Muscle of arm (tissue), 12 donors: Measurements from ENCODE around the gene BAIAP3. TPM values are rescaled to one million over a fixed set of nuclear protein-coding genes. Genes with fewer than 3 reads are reported as not detected.

Source experiments
- DNase-seq: peaks from one replicate; pipeline ENCODE4 v3.0.0-alpha.2; 2013
- polyA plus RNA-seq, 12 donors: library from polyadenylated mRNA; unstranded; fragments of 120-200 nt; gene quantifications; one replicate each; pipeline ENCODE4 v1.2.1, GENCODE V29; 2013; ENCODE audit not compliant: insufficient read length in 12 of 12

BAIAP3 gene
- polyA plus RNA-seq, 12 donors = 0.40 to 1.3 (median 0.80) TPM; not detected in 2

GRCh38 chr16:1366060-1366711, 32.7 kb downstream of the BAIAP3 start:
- DNase-seq = no peak

DNA sequence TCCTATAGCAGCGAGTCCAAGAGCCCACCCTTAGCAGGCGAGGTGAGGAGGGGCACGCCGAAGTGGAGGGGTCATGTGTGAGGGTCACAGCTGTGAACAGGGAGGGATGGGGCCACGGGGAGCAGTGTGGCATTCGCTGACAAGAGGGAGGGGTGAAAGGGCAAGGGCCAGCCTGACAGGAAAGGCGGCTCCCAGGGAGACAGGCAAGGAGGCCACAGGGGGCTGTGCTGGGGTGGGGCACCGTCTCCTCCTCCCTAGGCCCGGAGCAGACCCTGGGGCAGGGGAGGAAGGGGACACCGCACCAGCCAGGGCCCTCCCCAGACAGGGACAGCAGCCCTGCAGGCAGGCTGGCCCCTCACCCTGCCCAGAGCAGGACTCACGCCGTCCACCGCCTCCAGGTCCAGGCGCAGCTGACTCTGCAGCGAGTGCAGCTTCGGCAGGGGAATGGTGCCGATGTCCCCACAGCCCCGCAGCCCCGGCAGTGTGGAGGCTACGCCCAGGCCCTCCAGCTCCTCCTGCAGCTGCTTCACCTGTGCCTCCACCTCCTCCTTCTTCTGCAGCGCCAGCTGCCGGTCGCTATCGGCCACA, 33.4 kb downstream of the BAIAP3 start:
- DNase-seq = no peak

DNA sequence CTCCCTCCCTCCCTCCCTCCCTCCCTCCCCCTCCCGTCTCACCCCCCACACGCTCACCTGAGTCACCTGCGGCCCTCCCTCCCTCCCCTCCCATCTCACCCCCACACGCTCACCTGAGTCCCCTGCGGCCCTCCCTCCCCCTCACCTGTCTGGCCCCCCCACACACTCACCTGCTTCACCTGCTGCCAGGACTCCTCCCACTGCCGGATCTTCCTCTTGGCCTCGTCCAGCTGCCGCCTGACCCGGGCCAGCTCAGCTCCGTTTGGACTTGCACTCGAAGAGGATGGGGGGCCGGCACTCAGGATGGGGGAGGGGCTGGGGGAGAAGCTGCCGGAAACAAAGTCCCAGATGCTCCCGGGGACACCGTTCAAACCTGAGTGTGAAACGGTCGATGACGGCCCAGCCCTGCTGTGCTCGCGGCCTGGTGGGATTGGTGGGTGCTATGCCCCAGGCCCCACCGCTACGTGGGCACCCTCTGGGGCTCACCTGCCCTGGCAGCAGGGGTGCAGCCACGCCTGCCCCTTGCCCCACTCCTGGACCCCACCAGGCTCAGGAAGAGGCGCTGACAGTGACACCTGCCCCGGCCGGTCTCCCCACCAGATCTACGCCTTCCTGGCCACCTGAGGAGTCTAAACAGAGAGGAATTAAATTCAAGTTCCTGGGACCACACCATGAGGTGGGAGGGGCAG, 34.2 kb downstream of the BAIAP3 start:
- DNase-seq = no peak

DNA sequence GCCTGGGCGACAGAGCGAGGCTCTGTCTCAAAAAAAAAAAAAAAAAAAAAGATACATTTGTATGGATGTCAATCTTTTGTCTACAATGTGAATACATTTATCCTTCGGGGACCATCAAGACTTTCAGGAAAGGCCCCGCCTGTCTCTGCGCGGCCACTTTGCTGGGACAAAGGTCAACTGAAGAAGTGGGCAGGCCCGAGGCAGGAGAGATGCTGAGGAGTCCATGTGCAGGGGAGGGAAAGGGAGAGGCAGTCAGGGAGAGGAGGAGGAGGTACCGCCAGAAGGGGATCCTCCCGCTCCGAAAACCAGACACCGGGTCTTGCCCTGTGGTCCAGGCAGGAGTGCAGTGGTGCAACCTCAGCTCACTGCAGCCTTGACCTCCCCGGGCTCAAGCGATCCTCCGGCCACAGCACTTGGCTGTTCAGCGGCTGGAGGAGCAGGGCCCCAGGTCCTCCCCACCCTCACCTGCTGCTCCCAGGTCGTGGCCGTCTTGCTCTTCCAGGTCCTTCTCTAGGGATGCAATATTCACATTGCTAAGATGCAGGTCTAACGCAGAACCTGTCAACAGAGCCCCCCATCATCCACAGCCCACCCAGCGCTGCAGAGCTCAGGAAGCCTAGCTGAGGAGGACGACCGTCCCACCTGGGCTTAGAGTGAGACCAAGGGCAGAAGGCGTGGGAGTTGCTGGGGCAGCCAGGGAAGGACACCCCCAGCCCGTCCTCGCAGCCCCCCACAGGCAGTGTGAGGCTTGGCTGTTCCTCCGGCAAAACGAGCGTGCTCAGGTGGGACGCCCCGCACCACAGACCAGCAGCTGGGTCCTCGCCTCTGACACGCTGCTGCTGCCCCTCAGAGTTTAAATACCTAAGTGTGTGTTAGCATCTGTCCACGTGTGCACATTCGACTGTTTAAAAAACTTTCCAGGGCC, 37.9 kb downstream of the BAIAP3 start:
- no peak for DNase-seq

DNA sequence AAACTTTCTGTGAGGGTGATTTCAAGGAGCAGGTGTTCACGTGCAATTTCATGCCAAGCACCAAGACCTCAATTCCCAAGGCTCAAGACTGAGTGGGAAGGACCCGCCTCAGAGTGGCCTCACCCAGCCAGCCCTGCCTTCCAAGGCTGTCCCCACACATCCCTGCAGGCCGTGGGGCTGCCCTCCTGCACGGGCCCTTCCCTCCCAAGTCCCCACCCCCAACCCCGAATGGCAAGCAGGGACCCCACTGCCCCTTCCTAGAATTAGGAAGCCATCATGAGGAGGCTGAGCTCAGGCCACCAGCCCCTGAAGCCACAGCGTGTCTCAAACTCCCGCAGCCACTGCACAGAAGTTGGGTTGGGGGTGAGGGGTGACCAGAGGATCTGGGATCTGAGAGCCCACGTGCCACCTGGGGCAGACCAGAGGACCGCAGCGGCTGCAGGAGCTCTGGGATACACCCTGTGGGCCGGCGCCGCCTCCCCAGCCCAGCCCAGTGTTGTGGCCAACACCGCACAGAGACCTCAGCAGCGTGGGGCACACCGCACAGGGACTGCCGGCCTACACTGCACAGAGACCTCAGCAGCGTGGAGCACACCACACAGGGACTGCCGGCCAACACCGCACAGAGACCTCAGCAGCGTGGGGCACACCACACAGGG, 39.0 kb downstream of the BAIAP3 start:
- no peak for DNase-seq

DNA sequence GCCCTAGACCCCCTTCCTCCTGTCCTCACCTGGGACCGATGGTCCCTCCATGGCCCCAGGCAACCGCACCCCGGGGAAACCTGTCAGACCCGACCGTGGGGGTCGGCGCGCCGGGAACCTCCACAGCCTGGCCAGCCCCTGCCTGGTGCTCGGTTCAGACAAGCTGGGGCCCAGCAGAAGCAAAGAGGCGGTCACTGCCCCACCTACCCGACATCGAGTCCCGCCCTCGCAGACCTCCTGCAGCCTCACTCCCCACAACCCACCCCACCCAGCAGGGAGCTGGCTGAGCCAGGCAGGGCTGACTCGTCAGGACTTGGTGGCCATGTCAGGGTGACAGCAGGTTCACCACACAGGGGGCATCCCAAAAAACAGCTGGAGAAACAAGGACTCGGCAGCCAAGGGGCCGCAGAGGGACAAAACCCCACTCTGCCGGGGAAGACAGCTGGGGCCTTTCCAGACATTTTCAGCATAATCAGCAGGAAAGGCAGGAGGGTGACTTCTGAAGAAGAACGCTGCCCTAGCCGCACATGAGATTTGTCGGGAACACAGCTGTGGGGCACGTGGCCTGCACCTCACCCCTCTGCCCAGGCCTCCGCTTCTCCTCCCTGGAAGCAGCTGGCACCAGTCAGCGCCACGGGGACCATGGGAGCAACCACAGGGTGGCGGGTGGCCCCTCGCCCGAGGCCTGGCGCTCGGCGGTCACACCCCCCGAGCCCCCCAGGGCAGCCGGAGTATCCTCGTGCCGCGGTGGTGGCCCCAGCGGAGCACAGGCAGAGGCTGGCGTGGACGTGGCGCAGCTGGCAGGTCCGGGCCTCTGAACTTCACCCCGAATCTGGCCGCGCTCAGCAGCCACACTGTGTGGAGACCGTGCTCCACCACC, 41.2 kb downstream of the BAIAP3 start:
- no peak for DNase-seq

DNA sequence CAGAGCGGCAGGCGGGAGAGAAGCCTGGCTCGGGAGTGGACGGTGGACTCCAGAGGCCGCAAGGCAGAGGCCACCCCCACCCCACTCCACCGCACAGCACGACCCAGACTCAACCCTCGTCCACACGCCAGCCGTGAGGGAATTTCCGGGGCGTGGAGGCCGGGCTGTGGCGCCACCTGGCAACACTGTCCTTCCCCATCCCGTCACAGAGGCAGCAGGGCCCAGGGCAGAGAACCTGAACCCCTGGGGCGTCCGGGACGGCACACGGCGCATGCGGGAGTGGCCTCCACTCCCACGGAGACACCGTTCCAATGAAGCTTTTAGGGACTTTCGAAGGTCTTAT, 41.8 kb downstream of the BAIAP3 start:
- no peak for DNase-seq

GRCh38 chr16:1375741-1376410, 42.4 kb downstream of the BAIAP3 start:
- no peak for DNase-seq

DNA sequence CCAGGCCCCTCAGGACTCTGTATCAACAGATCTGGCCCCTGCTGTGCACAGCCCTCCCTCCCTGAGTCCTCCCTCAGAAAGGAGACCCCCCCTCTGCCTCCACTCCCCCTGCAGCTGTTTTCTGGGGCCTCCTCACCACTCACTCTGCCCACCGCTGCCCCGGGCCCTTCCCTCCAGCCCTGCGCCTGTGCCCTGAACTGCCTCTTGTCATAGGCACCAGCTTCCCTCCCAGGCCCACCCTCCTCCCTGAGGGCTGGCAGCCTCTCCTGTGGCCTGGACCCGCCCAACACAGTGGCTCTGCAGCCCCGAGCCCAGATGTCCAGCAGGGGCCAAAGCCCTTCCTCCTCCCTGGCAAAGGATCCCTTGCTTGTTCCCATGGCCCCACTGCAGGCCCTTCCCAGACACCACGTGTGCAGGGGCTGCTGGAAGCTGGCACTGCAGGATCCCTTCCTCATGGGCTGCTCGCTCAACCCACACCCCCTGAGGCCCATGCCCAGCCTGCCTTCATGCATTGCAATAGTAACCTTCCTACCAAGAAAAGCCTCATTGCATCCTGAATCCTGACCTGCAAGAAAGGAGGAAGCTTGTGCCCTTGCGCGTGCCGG, 44.1 kb downstream of the BAIAP3 start:
- no peak for DNase-seq

GRCh38 chr16:1378087-1378803, 44.8 kb downstream of the BAIAP3 start:
- DNase-seq = no peak

GRCh38 chr16:1378804-1379303, 45.4 kb downstream of the BAIAP3 start:
- peak; percentile 38 for DNase-seq

DNA sequence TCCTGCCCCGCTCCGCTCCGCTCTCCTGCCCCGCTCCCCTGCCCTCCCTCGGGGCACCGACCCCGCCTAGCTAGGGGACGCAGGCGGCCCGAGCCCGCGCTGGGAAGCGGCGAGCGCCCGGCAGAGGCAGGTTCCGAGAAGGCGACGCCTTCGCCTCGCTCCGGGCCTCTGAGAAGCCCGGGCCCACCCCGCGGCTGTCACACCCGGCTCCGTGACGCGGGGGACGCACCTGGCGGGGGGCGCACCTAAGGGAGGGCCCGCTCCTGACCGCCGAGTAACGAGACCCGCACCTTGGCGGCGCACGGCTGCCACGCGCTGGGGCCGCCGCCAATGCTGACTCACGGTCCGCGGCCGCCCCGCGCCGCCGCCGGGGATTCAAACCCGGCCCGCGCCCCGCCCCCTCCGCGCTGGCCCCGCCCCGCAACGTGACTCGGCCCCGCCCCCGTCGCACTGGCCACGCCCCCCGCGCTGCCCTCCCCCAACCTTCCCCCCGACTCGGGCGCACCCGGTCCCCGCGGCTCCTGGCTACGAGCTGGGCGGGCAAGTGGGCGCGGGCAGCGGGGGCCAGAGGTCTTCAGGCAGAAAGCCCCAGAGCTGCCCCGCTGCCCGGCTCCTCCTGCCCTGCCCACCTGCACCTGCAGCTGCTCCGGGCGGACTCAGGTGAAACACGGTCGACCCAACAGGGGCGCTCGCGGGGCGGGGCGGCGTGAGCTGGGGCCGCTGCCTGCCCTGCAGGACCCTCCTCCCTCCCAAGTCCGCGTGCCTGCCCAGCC, 46.0 kb downstream of the BAIAP3 start:
- peak; percentile 14 for DNase-seq

DNA sequence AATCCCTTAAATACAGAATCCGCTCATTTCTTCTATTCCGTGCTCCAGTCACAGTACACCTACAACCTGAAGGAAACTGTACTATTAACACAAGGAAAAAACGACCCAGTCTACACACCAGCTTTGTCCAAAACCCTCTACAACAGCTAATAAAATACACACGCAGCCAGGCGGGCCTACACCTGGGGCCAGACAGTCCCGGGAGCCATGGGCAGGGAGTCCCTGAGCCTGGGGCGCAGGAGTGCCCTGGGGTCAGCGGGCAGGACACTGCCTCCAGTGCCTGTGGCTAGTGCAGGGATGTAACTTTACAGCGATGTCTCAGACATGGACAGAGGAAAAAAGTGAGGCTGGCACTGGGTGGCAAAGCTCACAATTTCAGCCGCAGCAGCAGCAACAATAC, 46.8 kb downstream of the BAIAP3 start:
- DNase-seq = no peak

DNA sequence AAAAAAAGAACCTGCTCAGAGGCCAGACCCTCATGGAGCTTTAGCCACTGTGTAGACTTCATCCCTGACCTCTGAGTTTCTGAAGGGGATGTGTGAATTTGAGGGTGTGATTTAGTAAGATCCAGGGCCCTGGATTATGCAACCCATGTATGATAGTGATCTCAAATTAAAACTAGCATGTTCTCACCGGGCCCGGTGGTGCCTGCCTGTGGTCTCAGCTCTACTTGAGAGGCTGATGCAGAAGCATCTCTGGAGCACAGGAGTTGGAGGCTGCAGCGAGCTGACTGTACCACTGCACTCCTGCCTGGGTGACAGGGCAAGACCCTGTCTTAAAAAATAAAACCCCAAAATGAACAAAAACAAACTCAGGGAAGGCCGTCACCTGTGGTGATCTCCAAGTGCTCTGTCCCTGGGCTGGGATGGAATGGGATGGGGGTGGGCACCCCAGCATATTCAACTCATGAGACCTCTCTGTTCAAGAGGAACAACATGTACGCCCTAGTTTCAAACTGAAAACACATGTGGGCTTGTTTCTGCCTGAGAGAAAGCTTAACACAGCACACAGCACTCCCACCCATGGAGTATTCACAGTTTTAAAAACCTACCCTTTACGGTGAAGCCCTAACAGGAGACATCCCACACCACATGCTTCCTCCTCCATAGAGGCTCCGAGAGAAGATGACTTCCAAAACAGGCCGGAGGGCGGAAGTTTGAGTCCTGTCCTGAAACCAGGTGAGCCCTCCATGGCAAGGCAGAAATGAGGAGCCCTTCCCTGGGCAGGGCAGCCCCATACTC, 48.4 kb downstream of the BAIAP3 start:
- no peak for DNase-seq

- no peak for DNase-seq
These were observed 50.1 kb downstream of the BAIAP3 start for GRCh38 chr16:1383556-1383955.

DNA sequence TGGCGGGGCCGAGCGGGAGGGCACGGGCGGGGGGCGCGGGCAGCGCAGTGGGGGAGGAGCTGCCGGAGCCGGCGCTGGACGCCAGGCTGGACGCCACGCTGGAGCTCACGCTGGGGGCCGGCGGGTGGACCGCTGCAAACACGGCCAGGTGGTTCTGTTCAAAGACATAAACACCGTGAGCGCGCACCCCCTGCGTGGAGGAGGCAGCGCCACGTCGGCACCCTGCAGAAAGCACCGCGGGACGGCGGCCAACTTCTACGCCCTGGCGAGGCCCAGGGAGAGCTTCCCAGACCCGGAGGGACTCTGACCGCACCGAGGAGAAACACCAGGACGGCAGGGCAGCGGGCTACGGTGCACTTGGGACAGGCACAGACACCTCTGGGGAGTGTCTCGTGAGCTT, 51.8 kb downstream of the BAIAP3 start:
- DNase-seq = no peak

DNA sequence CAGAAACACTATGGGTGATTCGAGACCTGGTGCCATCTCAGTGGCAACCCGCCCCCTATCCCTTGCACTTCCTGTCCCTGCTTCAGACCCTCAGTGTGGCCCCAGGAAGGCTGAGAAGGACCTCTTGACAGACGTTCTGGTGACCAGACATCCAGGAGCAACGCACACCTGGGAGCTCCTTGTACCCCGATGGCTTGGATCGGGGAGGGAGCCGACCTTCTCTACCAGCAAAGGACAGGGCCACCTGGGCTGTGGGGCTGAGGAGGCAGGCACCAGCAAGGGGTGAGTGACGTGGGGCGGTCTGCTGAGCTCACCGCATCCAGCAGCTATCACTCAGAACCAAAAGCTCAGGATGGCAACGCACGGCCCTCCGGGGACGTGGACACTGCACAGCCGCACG, 53.9 kb downstream of the BAIAP3 start:
- DNase-seq = no peak
